Pancreas (tissue), 10 donors: ENCODE measurements around the gene TEC. TPM values are rescaled to one million over a fixed set of nuclear protein-coding genes. Genes with fewer than 3 reads are reported as not detected.

Experiments
- ATAC-seq, 4 donors: fragments of 200-7000 bp; cut with Tn5 transposase; one replicate each; pipeline versions ENCODE4 v1.8.0 to v1.9.1; 2020; ENCODE audit warnings: mild to moderate bottlenecking in 4 of 4, moderate library complexity in 4 of 4
- DNase-seq, 6 donors: peaks; one replicate each; pipeline ENCODE4 v3.0.0-alpha.2; 2020
- FAIRE-seq: peaks from 2 replicates; lab custom pipeline; 2012; peaks lifted over from hg19 to GRCh38; lab: Jason Lieb, UNC
- H3K27ac ChIP-seq, 4 donors: fragments of 200-600 bp; sonication (generic); 1 replicate in 3 of 4; 2 replicates in 1 of 4; pipeline versions ENCODE4 v1.5.0 to v1.8.0; 2020
- H3K27me3 ChIP-seq, 4 donors: fragments of 200-600 bp; one replicate each; pipeline ENCODE4 v1.8.0; 2021
- H3K36me3 ChIP-seq, 3 donors: fragments of 200-600 bp; sonication (generic) in 1 of 3; one replicate each; pipeline versions ENCODE4 v1.5.0 to v1.8.0; 2020 to 2021
- H3K4me1 ChIP-seq, 3 donors: fragments of 200-600 bp; one replicate each; pipeline ENCODE4 v1.8.0; 2021
- H3K4me3 ChIP-seq, 4 donors: fragments of 200-600 bp; sonication (generic) in 2 of 4; one replicate each; pipeline versions ENCODE4 v1.5.0 to v1.8.0; 2020 to 2021
- H3K9me3 ChIP-seq, 4 donors: fragments of 200-600 bp; one replicate each; pipeline ENCODE4 v1.8.0; 2021
- CTCF ChIP-seq, 4 donors: fragments of 200-600 bp; sonication (generic) in 3 of 4; IDR thresholded peaks; one replicate each; pipeline versions ENCODE4 v1.5.0 to v1.8.0; 2021; ENCODE audit warnings: antibody characterized with exemption in 4 of 4
- WGBS, 2 donors: extraction: QIAGEN DNeasy Blood & Tissue Kit; methylation state at CpG; one replicate each; pipeline ENCODE4 v1.1.7; 2013; 5-methylcytosine and 5-hydroxymethylcytosine counted together
- intact Hi-C, 3 donors: fragments of 100-400 bp; cut with DNase I; formaldehyde crosslinking; loops; one replicate each; pipeline versions ENCODE4 v1.11.1 to v1.14.2; 2022
- polyA plus RNA-seq, 2 donors: library from polyadenylated mRNA; stranded (reverse); fragments of 200-250 nt; gene quantifications; one replicate each; pipeline ENCODE4 v1.2.3, GENCODE V29; 2013
- total RNA-seq, 6 donors: library from RNA; stranded (reverse); fragmentation: NEBNext Ultra II Directional in 4 of 6; extraction: Animal tissue kit (Norgen Biotek cat#: 25700) in 4 of 6; gene quantifications; one replicate each; pipeline versions ENCODE4 v1.2.1 to v1.2.4, GENCODE V29; 2021 to 2023
- donor health status: healthy with polysubstance abuse.
- donor health status: DM: no; HTN: no; CAD: no; lungs with moderate emphysema.
- donor health status: DM: no; HTN: no; CAD: no.
- donor health status: control.
- donor health status: control.
- donor health status: Bipolar disorder and iron deficiency.
- donor health status: DM: yes; HTN: yes; CAD: no.
- donor health status: DM: no; HTN: no; CAD: no.
- donor health status: DM: no; HTN: no; CAD: no.
- donor health status: DM: yes; HTN: yes; CAD: no.

The TEC gene
- total and polyA plus RNA-seq, 8 donors: 0.49 to 3.0 (median 0.97) TPM

DNA sequence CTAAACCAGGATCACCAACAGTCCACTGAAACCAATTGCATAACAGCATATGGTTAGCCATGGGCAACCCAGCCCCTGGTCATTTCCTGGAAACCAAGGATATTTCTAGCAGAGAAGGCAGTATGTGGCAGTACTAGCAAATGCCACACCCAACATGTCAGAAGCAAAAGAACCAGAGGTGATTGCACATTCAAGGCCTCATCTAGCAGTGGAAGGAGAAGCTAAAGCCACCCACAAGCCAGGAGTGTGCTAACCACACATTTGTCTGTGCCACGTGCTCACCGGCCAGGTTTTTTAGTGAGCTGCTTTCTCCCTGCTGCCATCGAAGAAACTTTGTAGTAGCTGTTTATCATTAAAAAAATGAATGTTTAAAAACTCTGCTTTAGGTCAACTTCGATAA, 42.0 kb downstream of the TEC start:
- TF ChIP-seq CTCF (IDR thresholded peaks at IDR 0.05): no peak
- no peak for FAIRE-seq
- DNase-seq: no peak
- intact Hi-C loops: no loop called here
- Histone ChIP-seq H3K27ac (no peak overlapping the region), H3K27me3 (no peaks in the 10 kb centered on the region), H3K9me3 (no peaks in the 10 kb centered on the region), H3K4me3 (no peak overlapping the region), H3K4me1 (no peaks in the 10 kb centered on the region), H3K36me3 (no peaks in the 10 kb centered on the region)
- 81 to 94% methylated on average over 4 of the region's 4 CpGs for WGBS, 2 donors
- ATAC-seq: peak in 1 of 4 donors; percentile 23

- 89 to 94% methylated on average over 4 of the region's 4 CpGs for WGBS, 2 donors
- intact Hi-C loops: no loop called here
Observed at GRCh38 chr4:48226199-48226598, 43.4 kb downstream of the TEC start.

DNA sequence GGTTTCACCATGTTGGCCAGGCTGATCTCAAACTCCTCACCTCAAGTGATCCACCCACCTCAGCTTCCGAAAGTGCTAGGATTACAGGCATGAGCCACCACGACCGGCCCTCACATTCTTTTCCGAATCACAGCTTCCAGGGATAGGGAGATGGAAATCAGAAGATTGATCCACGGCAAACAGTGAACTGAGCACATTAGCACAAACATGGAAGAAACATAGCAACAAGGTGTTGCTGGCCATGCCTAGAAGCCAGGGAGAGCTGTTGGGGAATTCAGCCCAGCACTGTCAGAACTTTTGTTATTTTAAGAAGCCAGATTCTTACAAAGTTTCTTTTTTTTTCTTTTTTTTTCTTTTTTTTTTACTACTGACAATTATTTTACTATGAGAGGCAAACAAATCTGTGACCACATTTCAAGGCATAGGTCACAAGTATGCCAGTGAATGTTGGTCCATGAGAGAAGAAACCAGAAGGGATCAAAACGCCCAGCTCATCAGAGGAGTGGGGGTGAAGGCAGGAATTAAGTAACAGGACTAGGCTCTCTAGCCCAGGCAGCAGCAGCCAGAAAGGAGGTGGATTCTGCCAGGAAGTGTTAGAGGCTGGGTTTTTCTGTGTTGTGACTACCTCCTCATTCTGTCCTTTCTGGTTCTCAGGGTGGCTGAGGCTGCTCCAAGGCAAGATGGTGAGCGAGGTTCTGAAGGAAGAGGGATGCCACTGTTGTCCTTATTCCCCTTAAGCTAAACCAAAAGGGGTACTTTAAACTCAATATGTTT, 44.1 kb downstream of the TEC start:
- Histone ChIP-seq H3K27ac (no peak overlapping the region), H3K4me3 (no peak overlapping the region), H3K27me3 (no peaks in the 10 kb centered on the region), H3K4me1 (no peaks in the 10 kb centered on the region), H3K9me3 (no peaks in the 10 kb centered on the region), H3K36me3 (no peaks in the 10 kb centered on the region)
- FAIRE-seq: no peak
- 86 to 90% methylated on average over 7 of the region's 7 CpGs for WGBS, 2 donors
- intact Hi-C loops: no loop called here
- ATAC-seq: no peak
- no peak for DNase-seq
- TF ChIP-seq CTCF (IDR thresholded peaks at IDR 0.05): no peak

More at GRCh38 chr4:48226199-48226598, 43.4 kb downstream of the TEC start:
- TF ChIP-seq CTCF (IDR thresholded peaks at IDR 0.05): no peak
- FAIRE-seq: no peak
- Histone ChIP-seq H3K27ac (no peak overlapping the region), H3K9me3 (no peaks in the 10 kb centered on the region), H3K4me1 (no peaks in the 10 kb centered on the region), H3K4me3 (no peak overlapping the region), H3K27me3 (no peaks in the 10 kb centered on the region), H3K36me3 (no peaks in the 10 kb centered on the region)
- no peak for ATAC-seq
- DNase-seq: no peak

DNA sequence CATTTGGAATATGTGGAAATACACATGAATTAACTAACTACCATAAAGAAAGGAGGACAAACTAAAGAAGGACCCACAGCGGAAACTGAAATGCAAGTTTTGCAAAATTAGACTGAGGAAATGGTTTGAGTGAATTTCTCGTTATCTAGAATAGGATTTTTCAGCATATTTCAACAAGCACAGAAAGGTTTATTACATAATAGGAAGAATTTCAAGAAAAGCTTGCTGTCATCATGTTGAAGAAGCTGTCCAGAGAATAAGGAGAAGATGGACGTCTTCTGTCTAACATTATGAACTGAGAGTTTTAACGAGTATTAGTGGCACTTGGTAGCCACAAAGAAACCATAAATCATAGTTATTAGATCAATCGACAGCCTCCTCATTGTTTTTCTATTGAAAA, 45.0 kb downstream of the TEC start:
- no peak for TF ChIP-seq CTCF (IDR thresholded peaks at IDR 0.05)
- H3K4me1 ChIP-seq: no peaks in the 10 kb centered on the region
- no peak overlapping the region for H3K4me3 ChIP-seq
- 78 to 87% methylated on average over 5 of the region's 5 CpGs for WGBS, 2 donors
- no peaks in the 10 kb centered on the region for H3K36me3 ChIP-seq
- H3K27me3 ChIP-seq: no peaks in the 10 kb centered on the region
- DNase-seq (no peak), FAIRE-seq (no peak), ATAC-seq (no peak)
- no peaks in the 10 kb centered on the region for H3K9me3 ChIP-seq
- intact Hi-C loops: no loop called here
- H3K27ac ChIP-seq: no peak overlapping the region

DNA sequence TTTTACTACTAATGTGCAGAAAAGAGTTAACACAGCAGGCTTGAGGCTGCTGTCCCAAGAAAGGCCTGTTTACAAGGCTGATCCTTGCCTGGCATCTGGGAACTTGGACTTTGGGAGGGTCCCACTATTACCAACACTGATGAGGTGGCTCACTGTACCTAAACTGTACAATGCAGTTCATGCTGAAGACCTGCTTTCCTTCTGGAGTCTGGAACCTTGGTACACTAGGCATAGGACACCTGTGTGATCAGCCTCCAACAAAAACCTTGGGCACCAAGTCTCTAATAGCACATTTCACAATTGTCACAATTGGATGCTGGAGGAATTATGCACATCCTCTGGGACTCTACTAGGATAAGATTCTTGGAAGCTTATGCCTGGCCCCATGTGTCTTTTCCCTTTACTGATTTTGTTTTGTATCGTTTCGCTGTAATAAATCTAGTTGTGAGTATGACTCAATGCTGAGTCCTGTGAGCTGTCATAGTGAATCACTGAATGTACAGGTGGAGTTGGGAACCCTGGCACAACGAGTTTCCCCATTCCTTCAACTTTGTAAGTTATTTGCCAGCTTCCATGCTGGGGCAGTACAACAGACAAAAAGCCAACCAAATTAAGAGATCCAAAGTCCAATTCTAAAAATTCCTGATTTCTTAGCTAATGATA, 45.9 kb downstream of the TEC start:
- ATAC-seq (no peak), DNase-seq (no peak), FAIRE-seq (no peak)
- Histone ChIP-seq H3K4me1 (no peaks in the 10 kb centered on the region), H3K27ac (no peak overlapping the region), H3K36me3 (no peaks in the 10 kb centered on the region), H3K27me3 (no peaks in the 10 kb centered on the region), H3K4me3 (no peak overlapping the region), H3K9me3 (no peaks in the 10 kb centered on the region)
- no peak for TF ChIP-seq CTCF (IDR thresholded peaks at IDR 0.05)
- WGBS, 2 donors: 76 to 82% methylated on average over 3 of the region's 3 CpGs
- intact Hi-C loops: no loop called here
